Common myeloid progenitor, CD34-positive (primary cell): ENCODE results near the gene LRRN2.

ENCODE experiments used
- CTCF ChIA-PET: fragments of 350-600 bp; sonication (Branson Sonifier 250); formaldehyde crosslinking; loops from one replicate; lab custom pipeline; 2021; ENCODE audit warnings: antibody characterized with exemption; lab: Charles Lee
- POLR2A ChIA-PET: fragments of 350-600 bp; sonication (Branson Sonifier 250); formaldehyde crosslinking; loops from one replicate; lab custom pipeline; 2021; ENCODE audit warnings: antibody characterized with exemption; lab: Charles Lee
- DNase-seq, 3 donors: peaks; one replicate each; pipeline versions ENCODE4 v3.0.0 to v3.0.0-alpha.2; 2013
- H3K27ac ChIP-seq, 2 experiments: 1 replicate in 1 of 2; 2 replicates in 1 of 2; pipeline ENCODE4 v1.7.0; 2013; ENCODE audit warnings: inconsistent platforms in 2 of 2, low read length in 2 of 2, mild to moderate bottlenecking in 2 of 2, low read depth in 1 of 2, moderate library complexity in 1 of 2; ENCODE audit not compliant: severe bottlenecking in 2 of 2, insufficient read depth in 1 of 2, poor library complexity in 1 of 2
- H3K27me3 ChIP-seq, 5 experiments: replicated peaks in 2 of 5; 1 replicate in 3 of 5; 2 replicates in 2 of 5; pipeline versions ENCODE4 v1.6.1 to v1.7.0; 2013; ENCODE audit warnings: low read length in 4 of 5, mild to moderate bottlenecking in 2 of 5, moderate library complexity in 2 of 5, inconsistent platforms in 1 of 5; ENCODE audit not compliant: insufficient read depth in 5 of 5, control insufficient read depth in 4 of 5
- H3K36me3 ChIP-seq, 4 experiments: 1 replicate in 2 of 4; 2 replicates in 2 of 4; pipeline versions ENCODE4 v1.6.1 to v1.7.0; 2013; ENCODE audit warnings: low read length in 3 of 4, control low read depth in 1 of 4, mild to moderate bottlenecking in 1 of 4; ENCODE audit not compliant: control insufficient read depth in 4 of 4, insufficient read depth in 4 of 4
- H3K4me1 ChIP-seq, 4 experiments: 1 replicate in 3 of 4; 2 replicates in 1 of 4; pipeline versions ENCODE4 v1.6.1 to v1.7.1; 2013; ENCODE audit warnings: low read length in 3 of 4, mild to moderate bottlenecking in 3 of 4, control low read depth in 1 of 4, inconsistent platforms in 1 of 4, moderate library complexity in 1 of 4; ENCODE audit not compliant: control insufficient read depth in 4 of 4, insufficient read depth in 4 of 4; ENCODE audit errors: control extremely low read depth in 1 of 4
- H3K4me3 ChIP-seq, 7 experiments: 1 replicate in 4 of 7; 2 replicates in 3 of 7; pipeline versions ENCODE4 v1.5.1 to v1.7.0; 2013; ENCODE audit warnings: mild to moderate bottlenecking in 7 of 7, low read length in 6 of 7, moderate library complexity in 6 of 7, inconsistent platforms in 2 of 7, low read depth in 2 of 7, control low read depth in 1 of 7; ENCODE audit not compliant: insufficient read depth in 4 of 7, control insufficient read depth in 1 of 7; ENCODE audit errors: extremely low read depth in 1 of 7
- H3K9me3 ChIP-seq, 5 experiments: 1 replicate in 4 of 5; 2 replicates in 1 of 5; pipeline versions ENCODE4 v1.6.1 to v1.7.1; 2013; ENCODE audit warnings: low read length in 4 of 5, mild to moderate bottlenecking in 2 of 5, inconsistent platforms in 1 of 5, low read depth in 1 of 5, moderate library complexity in 1 of 5; ENCODE audit not compliant: control insufficient read depth in 4 of 5, insufficient read depth in 2 of 5; ENCODE audit errors: control extremely low read depth in 1 of 5
- WGBS: methylation state at CpG from one replicate; pipeline ENCODE4 v1.1.5; 2013; ENCODE audit not compliant: insufficient coverage; 5-methylcytosine and 5-hydroxymethylcytosine counted together

LRRN2 gene

DNA sequence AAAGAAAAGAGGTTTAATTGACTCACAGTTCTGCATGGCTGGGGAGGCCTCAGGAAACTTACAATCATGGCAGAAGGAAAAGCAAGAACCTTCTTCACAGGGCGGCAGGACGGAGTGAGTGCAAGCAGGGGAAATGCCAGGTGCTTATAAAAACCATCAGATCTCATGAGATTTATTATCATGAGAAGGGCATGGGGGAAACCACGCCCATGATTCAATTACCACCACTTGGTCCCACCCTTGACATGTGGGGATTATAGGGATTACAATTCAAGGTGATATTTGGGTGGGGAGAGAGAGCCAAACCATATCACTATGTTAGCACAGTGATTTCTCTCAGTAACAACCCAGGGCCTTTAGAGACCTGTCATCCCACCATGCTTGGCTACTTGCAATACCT lies 39.9 kb downstream of the LRRN2 start:
- ChIA-PET POLR2A (no interaction called here), CTCF (no interaction called here)
- Histone ChIP-seq H3K27me3 (peaks cover 0 to 6% (median 0%) of the 10 kb centered on the region in 5 experiments), H3K36me3 (no peaks in the 10 kb centered on the region), H3K9me3 (no peaks in the 10 kb centered on the region), H3K4me1 (peaks cover 0 to 4% (median 3%) of the 10 kb centered on the region in 4 experiments), H3K27ac (no peak overlapping the region), H3K4me3 (no peak overlapping the region)
- WGBS = 88% methylated on average over 2 of the region's 3 CpGs
- DNase-seq = no peak

DNA sequence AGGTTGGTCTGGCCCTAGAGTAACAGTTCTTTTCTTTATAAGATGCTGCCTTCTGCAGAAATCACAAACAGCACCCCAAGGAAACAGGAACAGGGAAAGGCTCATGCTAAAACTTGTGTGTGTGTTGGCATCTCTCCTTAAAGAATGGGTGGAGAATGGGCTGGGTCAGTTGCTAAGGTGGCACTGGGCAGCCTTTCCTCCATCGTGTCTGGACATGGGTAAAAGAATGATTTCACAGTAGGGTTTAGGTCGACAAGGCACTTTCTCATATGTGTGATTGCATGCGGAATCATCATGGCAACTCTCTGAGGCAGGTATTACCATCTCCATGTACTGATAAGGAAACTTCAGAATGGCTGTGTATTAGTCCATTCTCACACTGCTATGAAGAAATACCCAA lies 40.3 kb downstream of the LRRN2 start:
- H3K36me3 ChIP-seq = no peaks in the 10 kb centered on the region
- H3K4me1 ChIP-seq = peaks cover 0 to 4% (median 3%) of the 10 kb centered on the region in 4 experiments
- WGBS = no CpG with 5 or more reads among the region's 3 CpGs
- DNase-seq = no peak
- no peaks in the 10 kb centered on the region for H3K9me3 ChIP-seq
- ChIA-PET CTCF (interaction anchor here (0.8 kb wide), 1 partner anchor 164 kb away, joined by 3 read pairs; no protein-coding TSS in a partner anchor), POLR2A (no interaction called here)
- no peak overlapping the region for H3K27ac ChIP-seq
- H3K4me3 ChIP-seq = no peak overlapping the region
- H3K27me3 ChIP-seq = peaks cover 0 to 3% (median 0%) of the 10 kb centered on the region in 5 experiments

DNA sequence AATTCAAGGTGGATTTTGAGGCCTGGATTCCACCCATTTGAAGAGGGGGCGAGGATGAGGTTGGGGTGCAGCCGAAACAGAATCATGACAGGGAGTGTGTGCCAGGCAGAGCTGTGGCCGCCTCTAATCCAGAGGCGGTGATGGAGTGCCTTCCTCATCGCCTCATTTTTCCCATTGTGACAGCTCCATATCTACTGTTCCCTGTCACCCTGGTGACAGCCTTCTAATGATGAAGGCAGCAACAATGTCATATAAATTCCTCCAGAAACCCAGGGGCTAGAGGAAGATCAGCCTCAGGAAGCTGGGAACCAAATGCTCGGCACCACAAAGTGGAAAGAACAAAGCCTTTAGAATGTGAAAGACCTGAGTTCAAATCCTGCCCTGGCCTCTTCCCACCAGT lies 42.0 kb downstream of the LRRN2 start:
- 100% methylated on average over 6 of the region's 6 CpGs for WGBS
- no peak for DNase-seq
- Histone ChIP-seq H3K36me3 (no peaks in the 10 kb centered on the region), H3K9me3 (no peaks in the 10 kb centered on the region), H3K4me1 (peaks cover 0 to 4% (median 3%) of the 10 kb centered on the region in 4 experiments), H3K4me3 (no peak overlapping the region), H3K27ac (no peak overlapping the region), H3K27me3 (peaks cover 0 to 3% (median 0%) of the 10 kb centered on the region in 5 experiments)
- POLR2A ChIA-PET = no interaction called here
- CTCF ChIA-PET = no interaction called here

DNA sequence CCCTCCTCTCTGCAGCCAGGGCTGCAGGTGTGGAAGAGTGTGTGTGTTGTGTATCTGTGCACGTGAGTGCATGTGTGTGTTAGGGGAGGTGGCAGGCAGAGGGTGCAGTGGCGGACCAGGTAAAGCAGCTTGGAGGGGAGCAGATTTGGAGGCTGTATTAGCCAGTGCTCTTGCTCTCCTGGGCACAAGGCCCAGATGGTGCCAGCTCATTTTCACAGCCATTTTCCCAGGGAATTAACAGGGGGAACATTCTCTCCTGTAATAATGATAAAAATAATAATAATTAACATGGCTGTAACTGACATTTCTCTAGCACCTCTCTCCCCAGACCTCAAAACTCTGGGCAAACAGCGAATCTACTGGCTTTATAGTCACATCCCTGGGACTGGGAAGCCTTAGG lies 43.6 kb downstream of the LRRN2 start:
- H3K9me3 ChIP-seq = no peaks in the 10 kb centered on the region
- DNase-seq = no peak
- ChIA-PET CTCF (interaction anchor here (1.6 kb wide), 1 partner anchor 19 kb away, joined by 5 read pairs; no protein-coding TSS in a partner anchor), POLR2A (no interaction called here)
- no peak overlapping the region for H3K4me3 ChIP-seq
- no peaks in the 10 kb centered on the region for H3K36me3 ChIP-seq
- H3K4me1 ChIP-seq = no peaks in the 10 kb centered on the region
- WGBS = 100% methylated on average over 1 of the region's 3 CpGs
- peaks cover 0 to 3% (median 0%) of the 10 kb centered on the region in 5 experiments for H3K27me3 ChIP-seq
- H3K27ac ChIP-seq = no peak overlapping the region

DNA sequence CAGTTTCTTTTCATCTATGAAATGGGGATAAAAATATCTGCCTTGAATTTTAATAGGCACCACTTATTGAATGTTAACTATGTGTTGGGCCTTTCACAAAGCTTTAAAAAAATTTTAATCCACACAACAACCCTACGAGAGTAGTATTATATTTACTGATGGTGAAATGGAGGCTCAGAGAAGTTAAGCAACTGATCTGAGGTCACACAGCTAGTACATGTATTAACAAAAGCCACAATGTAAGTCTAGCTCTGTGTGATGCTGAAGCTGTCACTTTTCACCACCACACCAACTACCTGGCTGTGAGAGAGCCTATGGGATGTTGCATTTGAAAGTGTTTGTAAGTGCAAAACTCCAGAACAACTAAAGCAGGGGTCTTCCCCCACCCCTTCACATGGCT lies 44.1 kb downstream of the LRRN2 start:
- Histone ChIP-seq H3K27me3 (peaks cover 0 to 3% (median 0%) of the 10 kb centered on the region in 5 experiments), H3K27ac (no peak overlapping the region), H3K4me1 (no peaks in the 10 kb centered on the region), H3K4me3 (no peak overlapping the region), H3K9me3 (no peaks in the 10 kb centered on the region), H3K36me3 (no peaks in the 10 kb centered on the region)
- WGBS = no CpG with 5 or more reads among the region's 1 CpG
- POLR2A ChIA-PET = no interaction called here
- CTCF ChIA-PET = interaction anchor here (1.1 to 1.6 kb wide), 2 partner anchors 18 to 36 kb away, joined by 3 to 5 read pairs; no protein-coding TSS in a partner anchor
- DNase-seq = no peak

DNA sequence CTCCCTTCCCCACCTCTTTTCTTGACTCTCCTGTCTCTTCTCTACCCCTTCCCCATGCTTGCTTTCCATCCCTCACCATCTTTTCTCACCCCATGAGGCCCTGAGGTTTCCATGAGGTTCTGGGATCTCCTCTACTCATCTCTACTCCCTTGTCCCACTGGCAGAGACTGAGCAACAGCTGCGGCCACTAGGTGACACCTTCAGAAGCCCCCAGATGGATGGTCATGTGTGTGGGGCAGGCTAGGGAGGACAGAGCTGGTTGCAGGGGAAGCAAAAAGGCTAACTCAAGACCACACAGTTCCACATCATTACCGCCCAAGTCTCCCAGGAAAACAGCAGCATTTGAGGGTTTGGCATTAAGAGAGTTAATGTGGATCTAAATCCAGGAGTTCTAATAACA lies 45.0 kb downstream of the LRRN2 start:
- no peak for DNase-seq
- Histone ChIP-seq H3K4me1 (no peaks in the 10 kb centered on the region), H3K36me3 (no peaks in the 10 kb centered on the region), H3K4me3 (no peak overlapping the region), H3K27ac (no peak overlapping the region), H3K9me3 (no peaks in the 10 kb centered on the region), H3K27me3 (peaks cover 0 to 6% (median 2%) of the 10 kb centered on the region in 5 experiments)
- POLR2A ChIA-PET = no interaction called here
- CTCF ChIA-PET = interaction anchor here (1.1 kb wide), 1 partner anchor 35 kb away, joined by 3 read pairs; no protein-coding TSS in a partner anchor
- WGBS = no CpG with 5 or more reads among the region's 2 CpGs

DNA sequence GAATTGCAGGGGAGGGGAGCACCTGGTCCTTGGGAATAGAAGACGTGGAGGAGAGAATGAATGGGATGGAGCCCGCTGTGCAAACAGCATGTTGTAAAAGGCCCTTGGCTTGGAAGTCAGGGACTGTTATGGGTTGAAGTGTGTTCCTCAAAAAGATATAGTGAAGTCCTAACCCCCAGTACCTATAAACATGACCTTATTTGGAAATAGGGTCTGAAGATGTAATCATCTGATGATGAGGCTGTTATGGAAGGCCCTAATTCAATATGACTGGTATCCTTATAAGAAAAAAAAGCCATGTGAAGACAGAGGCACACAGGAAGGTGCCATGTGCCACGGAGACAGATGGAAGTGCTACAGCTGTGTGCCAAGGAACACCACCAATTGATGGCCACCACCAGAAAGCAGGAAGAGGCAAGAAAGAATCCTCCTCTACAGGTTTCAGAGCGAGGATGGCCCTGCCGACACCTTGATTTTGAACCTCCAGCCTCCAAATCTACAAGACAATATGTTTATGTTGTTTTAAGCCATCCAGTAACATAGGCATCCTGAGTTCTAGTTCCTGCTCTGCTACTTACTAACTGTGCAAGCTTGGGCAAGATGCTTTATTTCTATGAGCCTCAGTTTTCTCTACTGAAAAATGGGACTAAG lies 51.2 kb downstream of the LRRN2 start:
- peaks cover 0 to 10% (median 4%) of the 10 kb centered on the region in 4 experiments for H3K4me1 ChIP-seq
- no peak overlapping the region for H3K4me3 ChIP-seq
- CTCF ChIA-PET = interaction anchor here (1.8 kb wide), 1 partner anchor 173 kb away, joined by 4 read pairs; no protein-coding TSS in a partner anchor
- no peak overlapping the region for H3K27ac ChIP-seq
- H3K27me3 ChIP-seq = peaks cover 0 to 5% (median 2%) of the 10 kb centered on the region in 5 experiments
- 100% methylated on average over 1 of the region's 5 CpGs for WGBS
- no peaks in the 10 kb centered on the region for H3K36me3 ChIP-seq
- DNase-seq = no peak
- POLR2A ChIA-PET = interaction anchor here (0.6 kb wide), 1 partner anchor 416 kb away, joined by 4 read pairs; no protein-coding TSS in a partner anchor
- peaks cover 0 to 2% (median 0%) of the 10 kb centered on the region in 5 experiments for H3K9me3 ChIP-seq
